SU-DHL-6 (cell line): ENCODE results near the gene CIB2.

Source experiments
- EZH2phosphoT487 ChIP-seq: fragments of 200-600 bp; sonication (generic), shearing (Covaris generic); conservative IDR thresholded peaks from 2 replicates; pipeline ENCODE4 v1.6.1; 2018; ENCODE audit warnings: mild to moderate bottlenecking, antibody characterized with exemption, low read length, moderate library complexity, mixed read lengths
- TF ChIP-seq, protein P1 (sequence below): fragments of 200-600 bp; sonication (generic); IDR thresholded peaks from one replicate; pipeline ENCODE4 v1.5.1; 2017; ENCODE audit warnings: antibody characterized with exemption, mild to moderate bottlenecking, low read length, moderate library complexity; ENCODE audit not compliant: insufficient read depth, poor library complexity, severe bottlenecking

DNA sequence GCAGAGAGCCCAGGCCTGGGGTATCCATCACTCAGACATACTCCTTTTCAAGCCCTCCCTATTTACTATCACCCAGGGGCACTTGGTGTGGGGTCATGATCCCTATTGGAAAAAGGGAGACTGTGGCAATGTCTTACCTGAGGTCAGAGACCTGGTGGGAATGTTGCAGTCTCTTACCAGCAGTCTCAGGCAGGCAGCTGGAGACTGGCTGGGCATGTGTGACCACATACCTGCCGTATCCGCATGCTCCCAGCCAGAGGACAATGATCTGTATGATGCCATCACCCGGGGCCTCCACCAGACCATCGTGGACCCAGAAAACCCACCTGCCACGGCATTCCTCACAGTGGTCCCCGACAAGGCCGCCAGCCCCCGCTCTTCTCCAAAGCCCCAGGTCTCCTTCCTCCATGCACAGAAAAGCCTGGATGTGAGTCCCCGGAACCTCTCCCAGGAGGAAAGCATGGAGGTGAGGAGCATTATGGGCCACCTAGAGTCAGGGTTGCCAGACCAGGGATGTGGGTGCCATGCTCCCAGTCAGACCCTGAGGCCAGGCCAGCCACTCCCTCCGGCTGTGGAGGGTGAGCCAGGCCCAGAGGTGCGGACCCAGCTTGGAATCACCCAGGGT is 33.0 kb downstream of the CIB2 start:
- TF ChIP-seq, protein P1, sequence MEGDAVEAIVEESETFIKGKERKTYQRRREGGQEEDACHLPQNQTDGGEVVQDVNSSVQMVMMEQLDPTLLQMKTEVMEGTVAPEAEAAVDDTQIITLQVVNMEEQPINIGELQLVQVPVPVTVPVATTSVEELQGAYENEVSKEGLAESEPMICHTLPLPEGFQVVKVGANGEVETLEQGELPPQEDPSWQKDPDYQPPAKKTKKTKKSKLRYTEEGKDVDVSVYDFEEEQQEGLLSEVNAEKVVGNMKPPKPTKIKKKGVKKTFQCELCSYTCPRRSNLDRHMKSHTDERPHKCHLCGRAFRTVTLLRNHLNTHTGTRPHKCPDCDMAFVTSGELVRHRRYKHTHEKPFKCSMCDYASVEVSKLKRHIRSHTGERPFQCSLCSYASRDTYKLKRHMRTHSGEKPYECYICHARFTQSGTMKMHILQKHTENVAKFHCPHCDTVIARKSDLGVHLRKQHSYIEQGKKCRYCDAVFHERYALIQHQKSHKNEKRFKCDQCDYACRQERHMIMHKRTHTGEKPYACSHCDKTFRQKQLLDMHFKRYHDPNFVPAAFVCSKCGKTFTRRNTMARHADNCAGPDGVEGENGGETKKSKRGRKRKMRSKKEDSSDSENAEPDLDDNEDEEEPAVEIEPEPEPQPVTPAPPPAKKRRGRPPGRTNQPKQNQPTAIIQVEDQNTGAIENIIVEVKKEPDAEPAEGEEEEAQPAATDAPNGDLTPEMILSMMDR = no peak
- TF ChIP-seq EZH2phosphoT487 = no peak
